MCF 10A (cell line): ENCODE results near the gene PLD6. TPM values are rescaled to one million over a fixed set of nuclear protein-coding genes. Genes with fewer than 3 reads are reported as not detected.

Experiments used
- BruUV-seq: library from RNA; stranded (reverse); fragments of 400-500 nt; replicated peaks from 2 replicates; lab custom pipeline; 2021; lab: Mats Ljungman, UMichigan
- CTCF ChIA-PET: fragments of 300-600 bp; sonication (Branson Sonifier 250); formaldehyde crosslinking; extraction: SDS; loops from one replicate; lab custom pipeline; 2021; ENCODE audit warnings: antibody characterized with exemption, inconsistent platforms; lab: Yijun Ruan, JAX
- POLR2A ChIA-PET: fragments of 300-600, 350-650 bp; sonication (Branson Sonifier 250); formaldehyde crosslinking; extraction: SDS; loops from one replicate; lab custom pipeline; 2020; ENCODE audit warnings: antibody characterized with exemption, inconsistent platforms; lab: Yijun Ruan, JAX
- DNase-seq: peaks from one replicate; pipeline ENCODE4 v3.0.0-alpha.2; 2018; ENCODE audit not compliant: unreplicated experiment
- H3K27ac Mint-ChIP-seq: one replicate; pipeline ENCODE4 v1.8.0; 2022; ENCODE audit warnings: mild to moderate bottlenecking, low read depth, mixed read lengths; ENCODE audit not compliant: unreplicated experiment
- H3K27me3 Mint-ChIP-seq: one replicate; pipeline ENCODE4 v1.8.0; 2022; ENCODE audit warnings: mixed read lengths; ENCODE audit not compliant: insufficient read depth, unreplicated experiment
- H3K36me3 Mint-ChIP-seq: one replicate; pipeline ENCODE4 v1.8.0; 2022; ENCODE audit warnings: mild to moderate bottlenecking, moderate library complexity, mixed read lengths; ENCODE audit not compliant: insufficient read depth, unreplicated experiment
- H3K4me1 Mint-ChIP-seq: one replicate; pipeline ENCODE4 v1.8.0; 2022; ENCODE audit warnings: mixed read lengths; ENCODE audit not compliant: insufficient read depth, unreplicated experiment
- H3K4me3 Mint-ChIP-seq: one replicate; pipeline ENCODE4 v1.8.0; 2022; ENCODE audit warnings: mild to moderate bottlenecking, moderate library complexity, mixed read lengths; ENCODE audit not compliant: unreplicated experiment
- H3K9me3 Mint-ChIP-seq: one replicate; pipeline ENCODE4 v1.8.0; 2022; ENCODE audit warnings: mixed read lengths; ENCODE audit not compliant: unreplicated experiment
- CTCF ChIP-seq: fragments of 200-600 bp; IDR thresholded peaks from one replicate; pipeline ENCODE4 v1.8.0; 2022; ENCODE audit warnings: antibody characterized with exemption, mild to moderate bottlenecking; ENCODE audit not compliant: unreplicated experiment
- intact Hi-C: fragments of 100-400 bp; cut with micrococcal nuclease; formaldehyde crosslinking; loops from 2 replicates; pipeline ENCODE4 v1.14.1; 2022
- total RNA-seq: library from RNA; stranded (reverse); gene quantifications from 2 replicates; pipeline ENCODE4 v1.2.3, GENCODE V29; 2022

The PLD6 gene
- total RNA-seq, 1 experiment from 2014 or later, result 5.5 TPM

DNA sequence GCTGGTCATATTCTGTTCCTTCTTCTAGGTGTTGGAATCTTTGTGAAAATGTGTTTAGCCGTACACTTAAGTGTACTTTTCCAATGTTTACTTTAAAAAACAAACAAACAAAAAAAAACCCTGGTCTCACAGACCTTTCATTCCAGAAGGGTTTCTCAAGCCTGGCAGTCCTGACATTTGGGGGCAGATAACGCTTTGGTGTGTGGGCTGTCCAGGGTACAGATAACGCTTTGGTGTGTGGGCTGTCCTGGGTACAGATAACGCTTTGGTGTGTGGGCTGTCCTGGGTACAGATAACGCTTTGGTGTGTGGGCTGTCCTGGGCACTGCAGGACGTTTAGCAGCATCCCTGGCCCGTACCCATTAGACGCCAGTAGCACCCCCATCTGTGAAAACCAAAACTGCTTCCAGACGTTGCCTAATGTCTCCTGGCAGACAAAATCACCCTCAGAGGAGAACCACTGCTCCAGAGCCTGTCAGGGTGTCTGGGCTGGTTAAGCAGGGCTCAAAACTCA is 46.1 kb upstream of the PLD6 start:
- ChIA-PET POLR2A (no interaction called here), CTCF (no interaction called here)
- peaks cover 94% of the 10 kb centered on the region for H3K36me3 Mint-ChIP-seq
- H3K9me3 Mint-ChIP-seq, result no peaks in the 10 kb centered on the region
- H3K27ac Mint-ChIP-seq, result no peak overlapping the region
- H3K4me3 Mint-ChIP-seq, result no peak overlapping the region
- no peaks in the 10 kb centered on the region for H3K4me1 Mint-ChIP-seq
- H3K27me3 Mint-ChIP-seq, result no peaks in the 10 kb centered on the region
- BruUV-seq, result no TSS peak
- DNase-seq, result no peak
- no peak for TF ChIP-seq CTCF
- intact Hi-C loops, result no loop called here

- no peak overlapping the region for H3K4me3 Mint-ChIP-seq
- H3K36me3 Mint-ChIP-seq, result peaks cover 69% of the 10 kb centered on the region
- no TSS peak for BruUV-seq
- no peak for DNase-seq
- no peak overlapping the region for H3K27ac Mint-ChIP-seq
- no peaks in the 10 kb centered on the region for H3K9me3 Mint-ChIP-seq
- H3K27me3 Mint-ChIP-seq, result no peaks in the 10 kb centered on the region
- intact Hi-C loops, result no loop called here
- ChIA-PET CTCF (interaction anchor here (1.0 kb wide), 1 partner anchor 27 kb away, joined by 5 read pairs; no protein-coding TSS in a partner anchor), POLR2A (interaction anchor here (0.9 to 1.0 kb wide), 3 partner anchors 9 to 23 kb away, joined by 3 to 4 read pairs (median 3); no protein-coding TSS in a partner anchor)
- no peak for TF ChIP-seq CTCF
- H3K4me1 Mint-ChIP-seq, result no peaks in the 10 kb centered on the region
Observed at GRCh38 chr17:17246879-17247278, 40.7 kb upstream of the PLD6 start.

DNA sequence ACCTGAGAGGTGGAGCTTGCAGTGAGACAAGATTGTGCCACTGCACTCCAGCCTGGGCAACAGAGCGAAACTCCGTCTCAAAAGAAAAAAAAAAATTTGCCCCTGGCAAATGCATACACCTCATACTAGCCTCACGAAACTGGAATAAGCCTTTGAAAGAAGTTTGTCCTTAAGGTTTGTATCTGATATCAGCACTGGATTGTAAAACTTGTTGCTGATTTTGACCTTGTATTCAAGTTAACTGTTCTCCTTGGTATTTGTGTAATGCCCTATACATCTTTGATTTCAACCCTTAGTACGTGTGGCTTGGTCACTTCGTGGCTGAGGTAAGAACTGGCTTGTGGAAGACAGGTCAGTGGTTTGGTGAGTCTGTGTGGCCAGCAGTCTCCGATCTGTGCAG is 37.0 kb upstream of the PLD6 start:
- Mint-ChIP-seq H3K27ac (no peak overlapping the region), H3K36me3 (peaks cover 37% of the 10 kb centered on the region), H3K4me1 (no peaks in the 10 kb centered on the region), H3K4me3 (no peak overlapping the region), H3K27me3 (no peaks in the 10 kb centered on the region), H3K9me3 (no peaks in the 10 kb centered on the region)
- no peak for DNase-seq
- TF ChIP-seq CTCF, result no peak
- no TSS peak for BruUV-seq
- ChIA-PET POLR2A (no interaction called here), CTCF (no interaction called here)
- intact Hi-C loops, result no loop called here

- intact Hi-C loops, result no loop called here
- H3K27ac Mint-ChIP-seq, result no peak overlapping the region
- CTCF ChIA-PET, result no interaction called here
- peaks cover 34% of the 10 kb centered on the region for H3K36me3 Mint-ChIP-seq
- TF ChIP-seq CTCF, result no peak
- POLR2A ChIA-PET, result no interaction called here
- no peaks in the 10 kb centered on the region for H3K9me3 Mint-ChIP-seq
- DNase-seq, result no peak
- no TSS peak for BruUV-seq
- H3K4me3 Mint-ChIP-seq, result no peak overlapping the region
- no peaks in the 10 kb centered on the region for H3K27me3 Mint-ChIP-seq
- H3K4me1 Mint-ChIP-seq, result no peaks in the 10 kb centered on the region
Observed at GRCh38 chr17:17242246-17242645, 36.1 kb upstream of the PLD6 start.
